Measurements from ENCODE around the gene AP2A1. TPM values are rescaled to one million over a fixed set of nuclear protein-coding genes. Genes with fewer than 3 reads are reported as not detected.
A peak's percentile ranks its signal among the peaks of the same experiment; 100 is the strongest.

AP2A1 gene
- total and polyA plus RNA-seq, 2 experiments from 2014 or later, result 64.9 to 124 TPM

DNA sequence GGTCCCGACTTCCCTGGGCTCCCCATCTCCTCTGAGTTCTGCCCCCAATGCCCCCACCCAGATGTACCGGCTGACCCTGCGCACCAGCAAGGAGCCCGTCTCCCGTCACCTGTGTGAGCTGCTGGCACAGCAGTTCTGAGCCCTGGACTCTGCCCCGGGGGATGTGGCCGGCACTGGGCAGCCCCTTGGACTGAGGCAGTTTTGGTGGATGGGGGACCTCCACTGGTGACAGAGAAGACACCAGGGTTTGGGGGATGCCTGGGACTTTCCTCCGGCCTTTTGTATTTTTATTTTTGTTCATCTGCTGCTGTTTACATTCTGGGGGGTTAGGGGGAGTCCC is 39.8 kb downstream of the AP2A1 start:
- no peaks in the 10 kb centered on the region; the same call in 1 of the 2 replicates for H3K4me1 ChIP-seq (ENCODE audit: insufficient read depth)
- no peaks in the 10 kb centered on the region for H3K9me3 ChIP-seq (ENCODE audit: low read depth)
- H3K9me2 ChIP-seq (ENCODE audit: insufficient read depth), result no peaks in the 10 kb centered on the region
- peaks cover 11% of the 10 kb centered on the region; the same call in 1 of the 2 replicates for H3K36me3 ChIP-seq (ENCODE audit: low read depth)
- H2AFZ ChIP-seq, result no peak overlapping the region
- in situ Hi-C loops (cut with MboI), result no loop called here
- H3K79me2 ChIP-seq (ENCODE audit: insufficient read depth), result no peaks in the 10 kb centered on the region
- TF ChIP-seq EZH2phosphoT487 (IDR thresholded peaks at IDR 0.05; ENCODE audit: insufficient read depth, low read depth) (no peak), EZH2 (IDR thresholded peaks at IDR 0.05; ENCODE audit: insufficient read depth, poor library complexity, severe bottlenecking) (no peak)
- H3F3A ChIP-seq (ENCODE audit: insufficient read depth), result peaks cover 11% of the 10 kb centered on the region; the same call in 1 of the 2 replicates
- H3K4me3 ChIP-seq, result no peak overlapping the region
- no peak overlapping the region for H3K4me2 ChIP-seq (ENCODE audit: unreplicated experiment)
- H4K20me1 ChIP-seq (ENCODE audit: insufficient read depth), result no peaks in the 10 kb centered on the region
- H3K27ac ChIP-seq, result no peak overlapping the region
- WGBS, 2 experiments (ENCODE audit: low coverage in 1 of 2, low lambda C conversion rate in 2 of 2, missing lambda C conversion rate in 2 of 2), result 93% methylated on average over 8 of the region's 8 CpGs
- no peaks in the 10 kb centered on the region for H3K27me3 ChIP-seq (replicated peaks; ENCODE audit: insufficient read depth)
- DNase-seq, result no peak
- H3K9ac ChIP-seq, result no peak overlapping the region

GRCh38 chr19:49807058-49807903 is 40.5 kb downstream of the AP2A1 start:
- Histone ChIP-seq H4K20me1 (ENCODE audit: insufficient read depth) (no peaks in the 10 kb centered on the region), H2AFZ (no peak overlapping the region), H3K4me3 (no peak overlapping the region), H3F3A (ENCODE audit: insufficient read depth) (peaks cover 11% of the 10 kb centered on the region; the same call in 1 of the 2 replicates), H3K4me1 (ENCODE audit: insufficient read depth) (peaks cover under 1% of the 10 kb centered on the region; the same call in 1 of the 2 replicates), H3K9me3 (ENCODE audit: low read depth) (no peaks in the 10 kb centered on the region), H3K79me2 (ENCODE audit: insufficient read depth) (no peaks in the 10 kb centered on the region), H3K36me3 (ENCODE audit: low read depth) (peaks cover 11% of the 10 kb centered on the region; the same call in 1 of the 2 replicates), H3K27ac (no peak overlapping the region), H3K9me2 (ENCODE audit: insufficient read depth) (no peaks in the 10 kb centered on the region), H3K4me2 (ENCODE audit: unreplicated experiment) (no peak overlapping the region), H3K27me3 (replicated peaks; ENCODE audit: insufficient read depth) (no peaks in the 10 kb centered on the region), H3K9ac (no peak overlapping the region)
- DNase-seq, result no peak
- WGBS, 2 experiments (ENCODE audit: low coverage in 1 of 2, low lambda C conversion rate in 2 of 2, missing lambda C conversion rate in 2 of 2), result 84% methylated on average over 17 to 18 of the region's 18 CpGs
- TF ChIP-seq EZH2phosphoT487 (IDR thresholded peaks at IDR 0.05; ENCODE audit: insufficient read depth, low read depth) (no peak), EZH2 (IDR thresholded peaks at IDR 0.05; ENCODE audit: insufficient read depth, poor library complexity, severe bottlenecking) (no peak)
- in situ Hi-C loops (cut with MboI), result no loop called here

DNA sequence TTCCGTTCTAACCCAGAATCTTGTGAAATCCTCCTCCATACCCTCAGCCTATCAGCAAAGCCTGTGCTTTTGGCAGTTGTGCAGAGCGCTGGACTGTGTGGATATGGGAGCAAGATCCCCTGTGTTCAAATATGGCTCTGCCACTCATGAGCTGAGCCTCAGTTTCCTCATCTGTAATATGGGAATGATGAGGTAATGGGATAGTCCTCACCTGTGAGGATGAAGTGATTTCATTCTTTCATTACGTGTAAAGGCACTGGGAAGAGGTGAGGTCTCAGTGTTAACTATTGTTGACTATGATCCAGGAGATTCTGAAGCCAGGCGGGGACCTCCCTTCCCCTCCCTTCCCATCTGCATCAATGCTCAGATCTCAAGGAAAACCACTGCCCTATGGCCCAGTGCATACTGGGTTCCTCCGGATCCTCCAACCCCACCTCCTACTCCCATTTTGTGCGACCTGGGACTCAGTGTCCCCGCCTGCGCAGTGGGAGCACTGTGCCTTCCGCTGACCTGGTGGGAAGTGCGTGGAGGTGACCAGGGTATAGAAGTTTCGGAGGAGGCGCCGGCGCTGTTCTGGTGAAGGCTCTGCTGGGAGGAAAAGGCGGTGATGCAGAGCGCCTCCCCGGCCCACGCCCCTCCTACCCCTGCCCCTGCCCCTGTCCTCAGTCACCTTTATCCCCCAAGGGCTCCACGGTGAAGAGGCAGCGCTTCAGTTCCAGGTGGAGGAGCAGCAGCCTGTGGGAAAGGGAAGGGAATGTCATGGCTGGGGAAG is 41.3 kb downstream of the AP2A1 start:
- Histone ChIP-seq H3K27me3 (replicated peaks; ENCODE audit: insufficient read depth) (no peaks in the 10 kb centered on the region), H4K20me1 (ENCODE audit: insufficient read depth) (no peaks in the 10 kb centered on the region), H3K27ac (no peak overlapping the region), H2AFZ (no peak overlapping the region), H3K4me2 (ENCODE audit: unreplicated experiment) (peak overlapping the region; percentile 88), H3F3A (ENCODE audit: insufficient read depth) (peaks cover 11% of the 10 kb centered on the region; the same call in 1 of the 2 replicates), H3K4me3 (peak overlapping the region; percentile 76), H3K4me1 (ENCODE audit: insufficient read depth) (peaks cover 6% of the 10 kb centered on the region), H3K9me2 (ENCODE audit: insufficient read depth) (no peaks in the 10 kb centered on the region), H3K79me2 (ENCODE audit: insufficient read depth) (no peaks in the 10 kb centered on the region), H3K36me3 (ENCODE audit: low read depth) (peaks cover 11% of the 10 kb centered on the region; the same call in 1 of the 2 replicates), H3K9me3 (ENCODE audit: low read depth) (no peaks in the 10 kb centered on the region), H3K9ac (peak overlapping the region; percentile 72; the same call in 1 of the 2 replicates)
- DNase-seq, result no peak
- in situ Hi-C loops (cut with MboI), result no loop called here
- WGBS, 2 experiments (ENCODE audit: low coverage in 1 of 2, low lambda C conversion rate in 2 of 2, missing lambda C conversion rate in 2 of 2), result 70 to 74% methylated on average over 13 to 20 of the region's 20 CpGs
- TF ChIP-seq EZH2phosphoT487 (IDR thresholded peaks at IDR 0.05; ENCODE audit: insufficient read depth, low read depth) (no peak), EZH2 (IDR thresholded peaks at IDR 0.05; ENCODE audit: insufficient read depth, poor library complexity, severe bottlenecking) (no peak)

GRCh38 chr19:49808711-49809159 is 41.9 kb downstream of the AP2A1 start:
- Histone ChIP-seq H3K79me2 (ENCODE audit: insufficient read depth) (no peaks in the 10 kb centered on the region), H3K36me3 (ENCODE audit: low read depth) (peaks cover 8% of the 10 kb centered on the region; the same call in 1 of the 2 replicates), H3K9me2 (ENCODE audit: insufficient read depth) (no peaks in the 10 kb centered on the region), H3K9ac (peak overlapping the region; percentile 72), H2AFZ (peak overlapping the region; percentile 71), H3K4me1 (ENCODE audit: insufficient read depth) (peaks cover 6% of the 10 kb centered on the region), H3K4me2 (ENCODE audit: unreplicated experiment) (peak overlapping the region; percentile 88), H4K20me1 (ENCODE audit: insufficient read depth) (no peaks in the 10 kb centered on the region), H3K9me3 (ENCODE audit: low read depth) (no peaks in the 10 kb centered on the region), H3F3A (ENCODE audit: insufficient read depth) (peaks cover 11% of the 10 kb centered on the region; the same call in 1 of the 2 replicates), H3K27me3 (replicated peaks; ENCODE audit: insufficient read depth) (no peaks in the 10 kb centered on the region), H3K27ac (no peak overlapping the region), H3K4me3 (peak overlapping the region; percentile 76)
- 0 to 1% methylated on average over 19 to 31 of the region's 31 CpGs for WGBS, 2 experiments (ENCODE audit: low coverage in 1 of 2, low lambda C conversion rate in 2 of 2, missing lambda C conversion rate in 2 of 2)
- peak; percentile 95 for DNase-seq
- in situ Hi-C loops (cut with MboI), result no loop called here
- TF ChIP-seq EZH2 (IDR thresholded peaks at IDR 0.05; ENCODE audit: insufficient read depth, poor library complexity, severe bottlenecking), result no peak
- TF ChIP-seq EZH2phosphoT487 (IDR thresholded peaks at IDR 0.05; ENCODE audit: insufficient read depth, low read depth), result no peak
